IPS-11a (cell line): ENCODE measurements around the gene BPIFA3.

ENCODE experiments used
- H3K4me3 ChIP-seq: one replicate; pipeline ENCODE4 v1.5.1; 2013; ENCODE audit warnings: low read depth, low read length, control low read depth

BPIFA3 gene

DNA sequence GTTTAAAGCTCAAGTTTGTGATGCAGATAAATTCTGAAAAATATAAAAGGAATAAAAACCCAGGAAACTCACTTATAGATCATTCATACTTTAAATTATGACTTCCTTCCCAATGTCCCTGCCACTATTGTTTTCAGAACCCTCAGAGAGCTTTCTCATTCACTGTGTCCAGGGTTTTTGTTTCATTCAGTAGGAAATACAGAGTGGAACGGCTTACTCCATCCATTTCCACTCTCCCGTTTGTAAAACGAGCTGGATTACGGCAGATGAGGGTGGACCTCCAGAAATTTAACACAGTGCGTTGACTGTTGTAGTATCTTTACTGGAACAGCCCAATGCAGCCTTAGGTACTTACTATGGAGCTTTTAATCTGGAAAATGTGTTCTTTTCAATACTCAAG is 42.2 kb downstream of the BPIFA3 start:
- H3K4me3 ChIP-seq, result no peak overlapping the region

- no peak overlapping the region for H3K4me3 ChIP-seq
These were observed 44.3 kb downstream of the BPIFA3 start for GRCh38 chr20:33261465-33261864.

DNA sequence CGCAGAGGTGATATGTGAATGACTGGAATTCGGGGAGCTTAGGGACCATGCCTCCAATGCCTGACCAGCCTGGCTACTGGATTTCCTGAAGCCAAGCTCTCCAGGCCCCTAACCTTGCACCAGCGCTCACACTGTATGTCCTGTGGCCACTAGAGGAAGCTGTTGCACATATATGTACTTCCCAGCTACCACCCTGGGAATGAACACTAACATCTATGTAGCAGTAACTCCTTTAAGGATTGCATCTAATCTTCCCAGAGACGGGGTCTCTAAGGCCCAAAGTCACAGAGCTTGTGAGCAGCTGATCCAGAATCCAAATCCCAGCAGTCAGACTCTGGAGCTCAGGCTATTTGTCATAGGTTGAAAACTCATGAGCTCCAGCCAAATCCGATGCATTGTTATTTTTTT is 45.5 kb downstream of the BPIFA3 start:
- H3K4me3 ChIP-seq, result no peak overlapping the region

GRCh38 chr20:33263784-33264183 is 46.6 kb downstream of the BPIFA3 start:
- no peak overlapping the region for H3K4me3 ChIP-seq

- no peak overlapping the region for H3K4me3 ChIP-seq
These were observed 50.5 kb downstream of the BPIFA3 start for GRCh38 chr20:33267701-33268100.

DNA sequence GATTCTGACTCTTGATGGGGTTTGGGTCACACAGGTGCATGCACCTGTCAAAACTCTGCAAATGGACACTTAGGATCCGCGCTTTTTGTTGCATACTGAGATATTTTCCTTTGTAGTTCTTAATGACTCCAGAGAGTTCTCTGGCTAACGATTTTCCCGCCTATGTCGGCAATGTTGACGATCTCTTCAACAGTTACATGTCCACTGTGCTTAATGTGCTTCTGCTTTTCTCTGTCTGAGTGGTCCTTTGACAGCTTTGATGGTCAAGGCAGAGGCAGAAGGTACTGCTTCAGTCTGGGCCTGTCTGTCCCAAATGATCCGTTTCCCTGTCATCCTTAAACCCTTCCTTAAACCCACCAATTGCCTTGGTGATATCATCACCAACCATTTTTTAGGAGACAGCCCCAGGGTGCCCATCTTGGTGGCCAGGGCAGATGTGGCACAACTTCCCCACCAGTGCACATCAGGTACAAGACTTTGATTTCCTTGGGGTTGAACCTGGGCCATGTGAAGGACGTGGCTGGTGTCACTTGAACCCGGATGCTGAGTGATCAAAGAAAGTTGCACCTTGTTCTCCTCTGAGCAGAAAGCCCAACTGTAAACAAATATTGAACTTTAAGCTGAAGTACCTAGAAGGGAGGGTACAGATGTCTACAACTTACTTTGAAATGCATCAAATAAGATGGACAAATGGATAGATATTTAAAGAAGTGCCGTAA is 55.2 kb downstream of the BPIFA3 start:
- H3K4me3 ChIP-seq, result no peak overlapping the region

DNA sequence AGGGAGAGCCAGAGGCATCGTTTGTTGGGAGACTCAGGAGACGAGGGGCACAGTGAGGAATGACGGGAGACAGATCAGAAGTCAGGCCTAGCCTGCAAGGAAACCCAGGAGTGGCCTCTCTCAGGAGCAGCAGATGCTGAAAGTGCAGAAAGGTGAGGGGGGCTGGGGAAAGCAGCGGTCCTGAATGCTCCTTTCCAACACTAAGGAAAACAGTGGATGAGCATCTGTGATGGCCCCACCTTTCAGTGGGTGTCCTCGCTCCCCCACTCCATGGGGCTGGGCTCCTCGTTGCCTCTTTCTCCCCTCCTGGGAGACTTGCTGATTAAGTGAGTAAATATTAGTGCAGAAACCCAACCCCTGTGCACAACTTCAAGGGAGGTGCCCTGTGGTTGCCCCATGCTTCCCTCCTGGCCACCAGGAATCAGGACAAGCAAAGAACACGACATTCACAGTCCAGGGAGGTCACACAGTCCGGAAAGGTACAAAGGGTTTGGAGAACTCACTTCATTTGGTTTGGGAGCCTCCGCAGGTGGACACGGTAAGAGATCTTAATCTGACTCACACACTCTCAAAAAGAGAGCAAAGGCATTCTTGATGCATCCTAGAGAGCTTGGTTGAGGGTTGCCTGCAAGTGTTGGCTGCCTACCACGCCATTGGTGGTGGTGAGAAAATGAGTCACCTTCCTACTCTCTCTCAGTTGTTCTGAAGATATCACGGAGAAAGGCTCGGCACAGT is 56.1 kb downstream of the BPIFA3 start:
- no peak overlapping the region for H3K4me3 ChIP-seq

GRCh38 chr20:33275215-33275614 is 58.1 kb downstream of the BPIFA3 start:
- H3K4me3 ChIP-seq, result no peak overlapping the region

- H3K4me3 ChIP-seq, result no peak overlapping the region
These were observed 58.7 kb downstream of the BPIFA3 start for GRCh38 chr20:33275871-33276270.

DNA sequence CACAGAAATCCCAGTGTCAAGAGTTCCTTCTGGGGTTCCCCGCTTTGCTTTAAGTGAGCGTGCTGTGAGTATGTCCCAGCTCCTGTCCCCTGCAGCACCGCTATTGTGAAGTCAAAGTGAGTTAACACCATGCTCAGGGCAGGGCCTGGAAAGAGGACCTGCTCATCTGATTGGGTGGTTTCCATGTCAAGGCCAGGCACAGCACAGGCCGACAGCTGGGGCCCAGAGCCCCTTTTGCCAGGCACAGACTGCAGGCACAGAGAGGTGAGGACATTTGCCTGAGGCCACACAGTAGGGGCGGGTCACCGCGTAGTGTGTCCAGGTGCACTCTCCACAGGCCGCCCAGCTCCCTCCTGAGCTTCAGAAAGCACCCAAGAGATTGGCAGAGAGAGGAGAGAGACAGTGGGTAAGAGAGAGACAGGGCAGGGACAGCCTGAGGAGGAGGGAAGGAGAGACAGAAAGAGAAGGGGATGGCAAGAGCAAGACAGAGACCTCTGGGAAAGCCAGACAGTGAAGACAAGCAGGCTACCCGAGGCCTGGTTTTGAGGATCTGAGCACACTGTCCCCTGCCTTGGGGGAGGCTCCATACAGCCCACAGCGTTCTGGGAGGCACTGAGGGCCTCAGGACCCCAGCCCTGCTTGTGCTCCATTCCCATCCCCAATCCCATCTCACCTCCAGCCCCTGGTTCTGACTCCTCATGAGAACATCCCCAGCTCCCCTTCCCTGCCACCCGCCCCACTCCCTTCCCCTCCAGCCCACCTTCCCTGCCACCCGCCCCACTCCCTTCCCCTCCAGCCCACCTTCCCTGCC is 59.4 kb downstream of the BPIFA3 start:
- no peak overlapping the region for H3K4me3 ChIP-seq
